ENCODE data around the gene SLC16A10. TPM values are rescaled to one million over a fixed set of nuclear protein-coding genes. Genes with fewer than 3 reads are reported as not detected.
"Not testable (repeated sequence)": the region's sequence is repeated elsewhere in the genome, so short reads cannot be mapped to it uniquely, and the experiment has no call there.

Gene SLC16A10
- total RNA-seq, 1 donor, result not detected

GRCh38 chr6:111129013-111129412 is 41.7 kb downstream of the SLC16A10 start:
- TF ChIP-seq, protein P1, sequence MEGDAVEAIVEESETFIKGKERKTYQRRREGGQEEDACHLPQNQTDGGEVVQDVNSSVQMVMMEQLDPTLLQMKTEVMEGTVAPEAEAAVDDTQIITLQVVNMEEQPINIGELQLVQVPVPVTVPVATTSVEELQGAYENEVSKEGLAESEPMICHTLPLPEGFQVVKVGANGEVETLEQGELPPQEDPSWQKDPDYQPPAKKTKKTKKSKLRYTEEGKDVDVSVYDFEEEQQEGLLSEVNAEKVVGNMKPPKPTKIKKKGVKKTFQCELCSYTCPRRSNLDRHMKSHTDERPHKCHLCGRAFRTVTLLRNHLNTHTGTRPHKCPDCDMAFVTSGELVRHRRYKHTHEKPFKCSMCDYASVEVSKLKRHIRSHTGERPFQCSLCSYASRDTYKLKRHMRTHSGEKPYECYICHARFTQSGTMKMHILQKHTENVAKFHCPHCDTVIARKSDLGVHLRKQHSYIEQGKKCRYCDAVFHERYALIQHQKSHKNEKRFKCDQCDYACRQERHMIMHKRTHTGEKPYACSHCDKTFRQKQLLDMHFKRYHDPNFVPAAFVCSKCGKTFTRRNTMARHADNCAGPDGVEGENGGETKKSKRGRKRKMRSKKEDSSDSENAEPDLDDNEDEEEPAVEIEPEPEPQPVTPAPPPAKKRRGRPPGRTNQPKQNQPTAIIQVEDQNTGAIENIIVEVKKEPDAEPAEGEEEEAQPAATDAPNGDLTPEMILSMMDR (IDR thresholded peaks at IDR 0.05; ENCODE audit: insufficient read depth, low read depth, low read length), result no peak
- DNase-seq (ENCODE audit: low read depth), result no peak

DNA sequence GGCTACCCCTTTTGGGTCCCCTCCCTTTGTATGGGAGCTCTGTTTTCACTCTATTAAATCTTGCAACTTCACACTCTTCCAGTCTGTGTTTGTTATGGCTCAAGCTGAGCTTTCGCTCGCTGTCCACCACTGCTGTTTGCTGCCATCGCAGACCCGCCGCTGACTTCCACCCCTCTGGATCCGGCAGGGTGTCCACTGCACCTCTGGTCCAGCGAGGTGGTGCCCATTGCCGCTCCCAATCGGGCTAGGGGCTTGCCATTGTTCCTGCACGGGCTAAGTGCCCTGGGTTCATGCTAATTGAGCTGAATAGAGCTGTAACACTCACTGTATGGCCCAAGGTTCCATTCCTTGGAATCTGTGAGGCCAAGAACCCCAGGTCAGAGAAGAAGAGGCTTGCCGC is 43.7 kb downstream of the SLC16A10 start:
- not testable (repeated sequence) for H3K4me3 ChIP-seq (ENCODE audit: low read depth, low read length); DNase-seq (ENCODE audit: low read depth)

More at GRCh38 chr6:111129013-111129412, 41.7 kb downstream of the SLC16A10 start:
- no peak overlapping the region for H3K4me3 ChIP-seq (ENCODE audit: low read depth, low read length)

DNA sequence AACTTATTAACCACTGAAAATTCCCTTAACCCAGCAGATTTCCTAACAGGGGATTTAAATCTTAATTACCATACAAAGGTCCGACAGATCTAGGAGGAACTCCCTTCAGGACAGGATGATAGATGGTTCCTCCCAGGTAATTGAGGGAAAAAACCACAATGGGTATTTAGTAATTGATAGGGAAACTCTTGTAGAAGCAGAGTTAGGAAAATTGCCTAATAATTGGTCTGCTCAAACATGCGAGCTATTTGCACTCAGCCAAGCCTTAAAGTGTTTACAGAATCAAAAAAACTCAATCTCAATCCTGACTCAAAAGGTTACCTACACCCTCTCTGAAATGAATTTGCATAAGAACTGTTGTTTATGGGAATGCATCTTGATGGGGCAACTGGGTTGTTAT is 45.4 kb downstream of the SLC16A10 start:
- DNase-seq (ENCODE audit: low read depth); H3K4me3 ChIP-seq (ENCODE audit: low read depth, low read length): not testable (repeated sequence)

DNA sequence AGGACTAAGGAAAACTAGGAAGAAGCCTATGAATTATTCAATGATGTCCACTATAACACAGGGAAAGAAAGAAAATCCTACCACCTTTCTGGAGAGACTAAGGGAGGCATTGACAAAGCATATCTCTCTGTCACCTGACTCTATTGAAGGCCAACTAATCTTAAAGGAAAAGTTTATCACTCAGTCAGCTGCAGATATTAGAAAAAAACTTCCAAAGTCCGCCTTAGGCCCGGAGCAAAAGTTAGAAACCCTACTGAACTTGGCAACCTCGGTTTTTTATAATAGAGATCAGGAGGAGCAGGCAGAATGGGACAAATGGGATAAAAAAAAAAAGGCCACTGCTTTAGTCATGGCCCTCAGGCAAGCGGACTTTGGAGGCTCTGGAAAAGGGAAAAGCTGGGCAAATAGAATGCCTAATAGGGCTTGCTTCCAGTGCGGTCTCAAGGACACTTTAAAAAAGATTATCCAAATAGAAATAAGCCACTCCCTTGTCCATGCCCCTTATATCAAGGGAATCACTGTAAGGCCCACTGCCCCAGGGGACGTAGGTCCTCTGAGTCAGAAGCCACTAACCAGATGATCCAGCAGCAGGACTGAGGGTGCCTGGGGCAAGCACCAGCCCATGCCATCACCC is 47.0 kb downstream of the SLC16A10 start:
- DNase-seq (ENCODE audit: low read depth), result not testable (repeated sequence)

GRCh38 chr6:111137489-111138093 is 50.3 kb downstream of the SLC16A10 start:
- H3K4me3 ChIP-seq (ENCODE audit: low read depth, low read length); DNase-seq (ENCODE audit: low read depth): not testable (repeated sequence)

More for the DNA sequence above, 47.0 kb downstream of the SLC16A10 start:
- H3K4me3 ChIP-seq (ENCODE audit: low read depth, low read length), result not testable (repeated sequence)

DNA sequence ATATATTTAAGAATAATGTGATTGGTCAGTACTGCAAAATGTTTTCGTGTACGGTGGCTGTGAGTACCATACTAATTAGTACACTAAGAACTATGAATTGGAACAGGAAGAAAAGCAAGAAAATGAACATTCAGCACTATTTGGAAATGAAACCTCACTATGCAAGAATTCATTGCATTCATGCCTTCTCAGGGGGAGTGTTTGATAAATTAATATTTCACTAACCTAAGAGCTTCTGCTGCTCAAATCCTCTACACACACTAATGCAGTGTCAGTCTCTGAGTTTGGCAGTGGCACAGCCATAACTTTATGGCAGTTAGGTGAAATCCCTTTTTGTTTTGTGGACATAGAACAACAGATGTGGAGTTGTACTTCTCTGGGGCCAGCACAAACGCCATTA is 60.1 kb downstream of the SLC16A10 start:
- no peak overlapping the region for H3K4me3 ChIP-seq (ENCODE audit: low read depth, low read length)
- no peak for DNase-seq (ENCODE audit: low read depth)
- TF ChIP-seq, protein P1 (IDR thresholded peaks at IDR 0.05; ENCODE audit: insufficient read depth, low read depth, low read length), result no peak

DNA sequence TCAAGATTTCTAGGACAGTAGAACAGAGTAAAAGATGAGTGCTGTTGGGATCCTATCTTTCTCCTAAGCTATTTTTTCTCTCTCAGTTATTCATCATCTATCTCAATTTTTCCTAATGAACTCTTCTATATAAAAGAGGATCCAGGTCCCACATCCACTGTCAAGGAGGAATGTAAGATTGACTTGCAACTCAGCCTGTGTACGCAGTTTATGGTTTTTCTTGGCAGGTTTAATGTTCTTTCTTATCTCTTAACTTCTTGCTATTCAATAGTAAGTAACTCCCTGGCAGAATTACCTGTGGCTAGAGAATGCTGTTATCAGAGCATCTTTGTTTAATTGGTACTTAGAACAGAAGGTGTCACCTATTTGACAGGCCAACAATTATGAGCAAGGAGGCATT is 60.8 kb downstream of the SLC16A10 start:
- TF ChIP-seq, protein P1 (IDR thresholded peaks at IDR 0.05; ENCODE audit: insufficient read depth, low read depth, low read length), result no peak
- no peak overlapping the region for H3K4me3 ChIP-seq (ENCODE audit: low read depth, low read length)
- no peak for DNase-seq (ENCODE audit: low read depth)

DNA sequence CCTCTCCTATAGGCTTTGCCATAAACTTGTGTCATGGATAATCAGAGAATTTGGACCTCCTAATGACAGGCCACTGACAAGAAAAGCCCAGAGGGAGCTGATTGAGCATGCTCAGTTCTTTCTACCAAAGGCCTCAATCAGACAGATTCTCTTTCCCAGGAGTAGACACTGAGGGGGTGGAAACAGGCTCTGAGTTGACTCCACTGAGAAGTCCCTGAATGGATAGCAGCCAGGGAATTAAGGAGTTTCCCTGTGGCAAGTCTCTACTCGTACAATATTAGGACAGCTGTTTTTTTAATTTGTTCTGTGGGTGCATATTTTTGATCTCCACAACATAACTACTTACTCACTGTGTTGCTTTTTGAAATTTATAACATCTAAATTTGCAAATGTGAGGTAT is 63.3 kb downstream of the SLC16A10 start:
- no peak overlapping the region for H3K4me3 ChIP-seq (ENCODE audit: low read depth, low read length)
- DNase-seq (ENCODE audit: low read depth), result no peak
- TF ChIP-seq, protein P1 (IDR thresholded peaks at IDR 0.05; ENCODE audit: insufficient read depth, low read depth, low read length), result no peak

GRCh38 chr6:111154981-111155380 is 67.7 kb downstream of the SLC16A10 start:
- H3K4me3 ChIP-seq (ENCODE audit: low read depth, low read length), result no peak overlapping the region
- no peak for DNase-seq (ENCODE audit: low read depth)
- TF ChIP-seq, protein P1 (IDR thresholded peaks at IDR 0.05; ENCODE audit: insufficient read depth, low read depth, low read length), result no peak
